ENCODE results near the gene ROM1.

DNA sequence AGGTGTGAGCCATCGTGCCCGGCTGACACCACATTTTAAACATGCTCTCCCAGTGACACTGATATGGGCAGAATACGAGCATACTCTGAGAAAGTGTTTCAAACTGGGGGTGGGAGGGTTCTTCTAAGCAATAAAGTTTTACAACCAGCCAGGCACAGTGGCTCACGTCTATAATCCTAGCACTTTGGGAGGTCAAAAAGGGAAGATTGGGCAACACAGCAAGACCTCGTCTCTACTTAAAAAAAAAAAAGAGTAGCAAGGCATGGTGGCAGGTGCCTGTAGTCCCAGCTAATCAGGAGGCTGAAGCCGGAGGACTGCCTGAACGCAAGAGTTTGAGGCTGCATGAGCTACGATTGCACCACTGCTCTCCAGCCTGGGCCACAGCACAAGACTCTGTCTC, 31.2 kb downstream of the ROM1 start:
- TF ChIP-seq, protein P1, sequence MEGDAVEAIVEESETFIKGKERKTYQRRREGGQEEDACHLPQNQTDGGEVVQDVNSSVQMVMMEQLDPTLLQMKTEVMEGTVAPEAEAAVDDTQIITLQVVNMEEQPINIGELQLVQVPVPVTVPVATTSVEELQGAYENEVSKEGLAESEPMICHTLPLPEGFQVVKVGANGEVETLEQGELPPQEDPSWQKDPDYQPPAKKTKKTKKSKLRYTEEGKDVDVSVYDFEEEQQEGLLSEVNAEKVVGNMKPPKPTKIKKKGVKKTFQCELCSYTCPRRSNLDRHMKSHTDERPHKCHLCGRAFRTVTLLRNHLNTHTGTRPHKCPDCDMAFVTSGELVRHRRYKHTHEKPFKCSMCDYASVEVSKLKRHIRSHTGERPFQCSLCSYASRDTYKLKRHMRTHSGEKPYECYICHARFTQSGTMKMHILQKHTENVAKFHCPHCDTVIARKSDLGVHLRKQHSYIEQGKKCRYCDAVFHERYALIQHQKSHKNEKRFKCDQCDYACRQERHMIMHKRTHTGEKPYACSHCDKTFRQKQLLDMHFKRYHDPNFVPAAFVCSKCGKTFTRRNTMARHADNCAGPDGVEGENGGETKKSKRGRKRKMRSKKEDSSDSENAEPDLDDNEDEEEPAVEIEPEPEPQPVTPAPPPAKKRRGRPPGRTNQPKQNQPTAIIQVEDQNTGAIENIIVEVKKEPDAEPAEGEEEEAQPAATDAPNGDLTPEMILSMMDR (IDR thresholded peaks at IDR 0.05) = no peak
- TF ChIP-seq POLR2A (IDR thresholded peaks at IDR 0.05) (no peak), POLR2AphosphoS5 (IDR thresholded peaks at IDR 0.05) (no peak)

All from prostate gland (tissue), 2 donors.